ENCODE data around the gene AP2S1.
A peak's percentile ranks its signal among the peaks of the same experiment; 100 is the strongest.
"Not testable (repeated sequence)": the region's sequence is repeated elsewhere in the genome, so short reads cannot be mapped to it uniquely, and the experiment has no call there.

Gene AP2S1

DNA sequence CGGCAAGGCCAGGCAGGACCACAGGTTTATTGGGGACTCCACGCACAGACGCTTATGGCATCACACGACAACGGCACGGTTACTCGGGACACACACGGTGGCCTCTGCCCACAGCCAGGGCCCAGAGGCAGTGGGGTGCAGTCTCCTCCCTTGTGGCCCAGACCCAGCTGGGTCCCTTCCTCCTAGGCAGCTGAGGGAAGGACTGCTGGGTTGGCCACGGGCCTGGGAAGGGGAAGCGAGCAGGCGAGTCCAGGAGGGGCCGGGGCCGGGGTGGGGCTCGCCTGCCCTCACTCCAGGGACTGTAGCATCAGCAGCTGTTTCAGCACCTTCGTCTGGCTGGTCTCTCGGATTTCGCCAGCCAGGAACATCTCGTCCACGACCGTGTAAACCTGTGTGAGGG, 12.5 kb downstream of the AP2S1 start:
- H3K4me3 Mint-ChIP-seq: no peak overlapping the region
- no peaks in the 10 kb centered on the region for H3K9me3 Mint-ChIP-seq
- H3K4me1 Mint-ChIP-seq: peaks cover 11% of the 10 kb centered on the region
- no peak overlapping the region for H3K27ac Mint-ChIP-seq
- peaks cover 31% of the 10 kb centered on the region for H3K36me3 Mint-ChIP-seq
- no peaks in the 10 kb centered on the region for H3K27me3 Mint-ChIP-seq
- ATAC-seq: no peak

DNA sequence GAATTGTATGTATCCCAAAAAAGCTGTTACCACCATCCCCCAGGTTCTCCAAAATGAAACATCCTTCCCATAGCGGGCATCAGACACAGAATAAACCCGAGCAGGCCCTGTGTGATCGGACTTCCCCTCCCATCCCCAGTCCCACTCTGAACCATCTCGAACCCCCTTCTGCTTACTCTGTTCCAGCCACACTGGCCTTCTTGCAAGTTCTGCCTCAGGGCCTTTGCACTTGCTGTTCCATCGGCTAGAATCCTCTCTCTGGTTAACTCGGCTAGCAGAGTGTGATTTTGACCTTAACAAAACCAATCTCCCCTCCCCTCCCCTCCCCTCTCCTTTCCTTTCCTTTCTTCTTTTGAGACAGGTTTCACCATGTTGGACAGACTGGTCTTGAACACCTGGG, 15.7 kb downstream of the AP2S1 start:
- Mint-ChIP-seq H3K27ac (no peak overlapping the region), H3K4me3 (no peak overlapping the region), H3K36me3 (peaks cover 20% of the 10 kb centered on the region), H3K4me1 (peaks cover under 1% of the 10 kb centered on the region), H3K27me3 (no peaks in the 10 kb centered on the region), H3K9me3 (peaks cover 5% of the 10 kb centered on the region)
- ATAC-seq: no peak

DNA sequence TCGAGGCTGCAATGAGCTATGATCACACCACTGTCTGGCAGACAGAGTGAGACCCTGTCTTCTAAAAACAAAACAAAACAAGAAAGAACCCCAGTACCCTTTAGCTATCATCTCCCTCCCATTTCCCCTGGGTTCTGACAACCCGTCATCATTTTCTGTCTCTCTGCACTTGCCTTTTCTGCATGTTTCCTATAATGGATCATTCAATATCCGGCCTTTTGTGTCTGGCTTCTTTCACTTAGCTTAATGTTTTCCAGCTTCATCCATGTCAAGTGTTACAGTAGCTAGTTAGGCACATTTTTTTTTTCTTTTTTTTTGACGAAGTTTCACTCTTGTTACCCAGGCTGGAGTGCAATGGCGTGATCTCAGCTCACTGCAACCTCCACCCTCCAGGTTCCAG, 16.5 kb downstream of the AP2S1 start:
- H3K4me1 Mint-ChIP-seq: no peaks in the 10 kb centered on the region
- no peak for ATAC-seq
- H3K27me3 Mint-ChIP-seq: no peaks in the 10 kb centered on the region
- H3K4me3 Mint-ChIP-seq: no peak overlapping the region
- peaks cover 13% of the 10 kb centered on the region for H3K36me3 Mint-ChIP-seq
- peaks cover 5% of the 10 kb centered on the region for H3K9me3 Mint-ChIP-seq
- H3K27ac Mint-ChIP-seq: no peak overlapping the region

- Mint-ChIP-seq H3K4me3 (no peak overlapping the region), H3K27ac (no peak overlapping the region), H3K9me3 (peaks cover 5% of the 10 kb centered on the region)
These were observed 19.8 kb downstream of the AP2S1 start for GRCh38 chr19:46830864-46831263.

DNA sequence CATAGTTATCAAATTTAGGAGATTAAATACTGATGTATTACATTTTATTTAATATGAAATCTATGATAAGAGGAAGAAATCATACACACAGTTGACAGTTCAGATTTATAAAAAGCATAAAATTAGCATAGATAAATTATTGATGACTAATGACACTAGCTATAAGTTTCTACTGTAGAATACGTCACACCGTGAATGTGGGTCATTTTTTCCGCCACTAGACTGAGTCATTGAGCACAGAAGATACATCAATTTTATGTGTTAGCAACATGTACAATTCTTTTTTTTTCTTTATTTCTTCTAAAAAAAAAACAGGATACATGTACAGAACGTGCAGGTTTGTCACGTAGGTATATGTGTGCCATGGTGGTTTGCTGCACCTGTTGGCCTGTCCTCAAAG, 22.2 kb downstream of the AP2S1 start:
- Mint-ChIP-seq H3K27ac (no peak overlapping the region), H3K36me3 (no peaks in the 10 kb centered on the region), H3K27me3 (no peaks in the 10 kb centered on the region), H3K9me3 (peaks cover 12% of the 10 kb centered on the region), H3K4me1 (peaks cover 20% of the 10 kb centered on the region), H3K4me3 (no peak overlapping the region)
- no peak for ATAC-seq

More at GRCh38 chr19:46830864-46831263, 19.8 kb downstream of the AP2S1 start:
- no peaks in the 10 kb centered on the region for H3K27me3 Mint-ChIP-seq
- no peaks in the 10 kb centered on the region for H3K4me1 Mint-ChIP-seq
- H3K36me3 Mint-ChIP-seq: no peaks in the 10 kb centered on the region
- no peak for ATAC-seq

GRCh38 chr19:46825731-46826055, 25.0 kb downstream of the AP2S1 start:
- H3K27ac Mint-ChIP-seq: peak overlapping the region; percentile 88
- no peak overlapping the region for H3K4me3 Mint-ChIP-seq
- H3K4me1 Mint-ChIP-seq: peaks cover 37% of the 10 kb centered on the region
- ATAC-seq: no peak
- no peaks in the 10 kb centered on the region for H3K36me3 Mint-ChIP-seq
- H3K9me3 Mint-ChIP-seq: peaks cover 7% of the 10 kb centered on the region
- no peaks in the 10 kb centered on the region for H3K27me3 Mint-ChIP-seq

- Mint-ChIP-seq H3K27ac (peak overlapping the region; percentile 88), H3K27me3 (no peaks in the 10 kb centered on the region), H3K4me1 (peaks cover 43% of the 10 kb centered on the region), H3K9me3 (peaks cover 7% of the 10 kb centered on the region), H3K4me3 (peak overlapping the region; percentile 53), H3K36me3 (no peaks in the 10 kb centered on the region)
- peak; percentile 26 for ATAC-seq
These were observed 25.5 kb downstream of the AP2S1 start for GRCh38 chr19:46824890-46825730.

GRCh38 chr19:46823049-46823448, 27.6 kb downstream of the AP2S1 start:
- Mint-ChIP-seq H3K27me3 (no peaks in the 10 kb centered on the region), H3K4me1 (peaks cover 58% of the 10 kb centered on the region), H3K9me3 (peaks cover 7% of the 10 kb centered on the region), H3K36me3 (no peaks in the 10 kb centered on the region), H3K4me3 (no peak overlapping the region), H3K27ac (peak overlapping the region; percentile 77)
- ATAC-seq: no peak

GRCh38 chr19:46822410-46822787, 28.2 kb downstream of the AP2S1 start:
- Mint-ChIP-seq H3K27ac (peak overlapping the region; percentile 77), H3K4me3 (peak overlapping the region; percentile 48), H3K4me1 (peaks cover 58% of the 10 kb centered on the region)
- H3K27me3 Mint-ChIP-seq, ATAC-seq, H3K36me3 Mint-ChIP-seq, H3K9me3 Mint-ChIP-seq: not testable (repeated sequence)

DNA sequence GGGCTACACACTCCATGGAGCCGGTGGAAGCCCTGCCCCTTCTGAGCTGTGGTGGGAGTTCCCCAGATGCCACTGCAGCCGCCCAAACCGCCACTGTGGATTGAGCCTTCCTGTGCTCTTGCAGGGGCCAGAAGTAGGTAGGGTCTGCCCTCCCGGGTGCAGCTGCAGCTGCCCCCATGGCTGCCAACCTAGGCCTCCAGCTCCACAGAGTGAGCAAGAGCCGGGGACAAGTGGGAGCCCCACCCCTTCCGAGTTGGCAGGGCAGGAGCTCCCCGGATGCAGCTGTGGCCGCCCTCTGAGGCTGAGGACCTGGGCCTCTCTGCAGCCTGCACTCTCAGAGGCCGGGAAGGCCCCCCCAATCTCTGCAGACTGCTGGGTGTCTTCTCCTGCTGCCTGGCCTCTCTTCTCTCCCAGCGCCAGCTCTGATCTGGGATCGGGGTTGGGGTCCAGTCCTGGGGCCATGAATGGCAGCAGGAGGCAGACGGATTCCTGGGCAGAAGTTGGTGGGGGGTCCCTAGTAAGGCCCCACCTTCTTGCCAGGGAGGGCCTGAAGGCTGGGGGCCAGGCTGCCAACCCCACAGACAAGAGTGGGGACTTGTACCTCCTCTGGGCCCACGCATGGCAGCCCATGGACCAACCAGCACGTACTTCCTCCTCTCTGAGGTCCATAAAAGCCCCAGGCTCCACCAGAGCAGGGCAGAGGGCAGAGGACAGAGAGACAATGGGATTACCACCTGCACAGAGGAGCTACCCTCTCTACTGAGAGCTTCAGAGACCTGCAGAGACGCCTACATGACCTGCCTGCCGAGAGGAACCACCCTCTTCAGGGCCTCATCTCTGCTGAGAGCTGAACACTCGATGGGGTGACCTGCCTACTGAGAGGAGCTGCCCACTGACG, 28.9 kb downstream of the AP2S1 start:
- peak; percentile 85 for ATAC-seq
- Mint-ChIP-seq H3K4me3 (peak overlapping the region; percentile 48), H3K27me3 (no peaks in the 10 kb centered on the region), H3K36me3 (no peaks in the 10 kb centered on the region), H3K27ac (peak overlapping the region; percentile 77), H3K4me1 (peaks cover 58% of the 10 kb centered on the region), H3K9me3 (peaks cover 7% of the 10 kb centered on the region)

DNA sequence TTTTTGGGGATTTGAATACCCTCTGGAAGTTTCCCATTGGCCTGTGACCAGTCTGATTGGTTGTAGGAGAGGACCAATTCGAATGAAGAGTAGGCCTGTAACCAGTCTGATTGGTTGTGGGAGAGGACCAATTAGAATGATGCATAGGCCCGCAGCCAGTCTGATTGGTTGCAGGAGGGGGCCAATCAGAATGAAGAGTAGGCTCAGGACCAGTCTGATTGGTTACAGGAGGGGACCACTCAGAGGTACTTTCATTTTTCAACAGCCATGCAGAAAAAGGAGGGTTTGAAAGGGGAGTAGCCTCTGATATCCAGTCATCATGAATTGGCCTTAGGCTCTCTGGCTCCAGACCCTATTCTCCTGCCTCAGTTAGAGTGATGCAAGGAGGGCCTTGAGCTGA, 31.8 kb downstream of the AP2S1 start:
- Mint-ChIP-seq H3K36me3 (no peaks in the 10 kb centered on the region), H3K4me3 (no peak overlapping the region), H3K4me1 (peaks cover 38% of the 10 kb centered on the region), H3K9me3 (no peaks in the 10 kb centered on the region), H3K27ac (peak overlapping the region; percentile 77), H3K27me3 (no peaks in the 10 kb centered on the region)
- ATAC-seq: no peak

GRCh38 chr19:46815833-46816627, 34.6 kb downstream of the AP2S1 start:
- H3K4me3 Mint-ChIP-seq: no peak overlapping the region
- H3K27ac Mint-ChIP-seq: peak overlapping the region; percentile 17
- H3K9me3 Mint-ChIP-seq: no peaks in the 10 kb centered on the region
- H3K27me3 Mint-ChIP-seq: no peaks in the 10 kb centered on the region
- no peak for ATAC-seq
- H3K4me1 Mint-ChIP-seq: peaks cover 24% of the 10 kb centered on the region
- H3K36me3 Mint-ChIP-seq: no peaks in the 10 kb centered on the region

DNA sequence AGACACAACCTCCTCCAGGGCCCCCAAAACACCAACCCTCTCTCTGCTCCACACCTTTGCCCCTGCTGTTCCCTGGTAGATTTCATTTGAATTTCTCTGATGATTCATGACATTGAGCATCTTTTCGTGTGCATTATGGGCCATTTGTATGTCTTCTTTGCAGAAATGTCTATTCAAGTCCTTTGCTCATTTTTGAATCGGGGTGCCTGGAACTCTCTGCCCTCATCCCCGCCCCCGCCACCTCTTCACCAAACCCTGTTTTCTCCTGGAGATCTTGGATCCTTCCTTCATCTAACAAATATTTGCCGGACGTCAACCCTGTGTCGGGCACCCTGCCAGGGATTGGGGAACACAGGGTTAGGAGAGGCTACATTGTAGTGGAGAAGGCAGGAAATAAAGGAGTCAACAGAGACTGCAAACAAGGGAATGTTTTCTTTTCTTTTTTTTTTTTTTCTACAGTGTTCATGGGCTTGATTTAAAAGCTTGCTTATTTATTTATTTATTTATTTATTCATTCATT, 36.7 kb downstream of the AP2S1 start:
- no peak overlapping the region for H3K4me3 Mint-ChIP-seq
- no peak overlapping the region for H3K27ac Mint-ChIP-seq
- ATAC-seq: no peak
- peaks cover 9% of the 10 kb centered on the region for H3K4me1 Mint-ChIP-seq
- no peaks in the 10 kb centered on the region for H3K9me3 Mint-ChIP-seq
- no peaks in the 10 kb centered on the region for H3K36me3 Mint-ChIP-seq
- H3K27me3 Mint-ChIP-seq: no peaks in the 10 kb centered on the region

DNA sequence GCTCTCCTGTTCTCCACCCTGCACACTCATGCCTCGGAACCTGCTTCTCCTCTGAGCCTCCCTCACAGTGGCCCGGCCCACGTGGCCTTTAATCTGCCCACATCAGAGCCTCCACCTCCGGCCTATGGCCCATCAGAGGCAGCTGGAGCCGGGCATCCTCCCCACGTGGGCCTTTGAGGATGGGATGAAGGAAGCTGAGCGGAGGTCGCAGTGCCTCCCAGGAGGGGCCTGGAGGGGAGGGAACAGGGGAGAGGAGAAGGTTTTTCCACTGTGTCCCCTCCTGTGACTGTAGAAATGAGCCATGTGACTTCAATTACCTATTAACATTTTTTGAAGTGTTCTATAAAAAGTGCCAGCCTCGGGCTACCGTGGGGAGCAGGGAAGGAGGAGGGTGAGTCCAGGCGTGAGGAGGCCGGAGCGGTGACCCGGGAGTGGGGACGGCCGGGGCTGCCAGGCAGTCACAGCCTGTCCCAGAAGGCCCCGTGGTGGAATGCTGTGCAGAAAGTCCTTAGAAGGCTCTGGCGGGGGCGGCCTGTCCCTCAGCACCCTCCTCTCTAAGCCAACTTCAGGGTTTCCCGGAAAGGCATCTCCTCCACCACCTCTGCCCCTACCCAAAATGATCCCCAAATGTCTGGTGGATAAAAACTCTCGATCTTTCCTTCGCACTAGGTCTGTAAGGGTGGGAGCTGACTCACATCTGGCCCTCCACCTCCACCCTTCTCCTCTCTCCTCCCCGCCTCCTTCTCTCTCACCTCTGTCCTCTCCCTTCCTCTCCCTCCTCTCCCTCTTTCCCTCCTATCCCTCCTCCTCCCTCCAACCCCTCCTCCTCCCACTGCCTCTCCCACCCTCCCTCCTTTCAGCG, 37.4 kb downstream of the AP2S1 start:
- no peaks in the 10 kb centered on the region for H3K27me3 Mint-ChIP-seq
- peak; percentile 27 for ATAC-seq
- peaks cover 6% of the 10 kb centered on the region for H3K4me1 Mint-ChIP-seq
- H3K9me3 Mint-ChIP-seq: no peaks in the 10 kb centered on the region
- no peak overlapping the region for H3K4me3 Mint-ChIP-seq
- no peak overlapping the region for H3K27ac Mint-ChIP-seq
- H3K36me3 Mint-ChIP-seq: no peaks in the 10 kb centered on the region
